Naive B cell (primary cell): Measurements from ENCODE around the gene GLS. TPM values are rescaled to one million over a fixed set of nuclear protein-coding genes. Genes with fewer than 3 reads are reported as not detected.
A peak's percentile ranks its signal among the peaks of the same experiment; 100 is the strongest.

Experiments
- ATAC-seq, 2 donors: fragments of 150-1000 bp; cut with Tn5 transposase; 2 replicates each; pipeline ENCODE4 v1.10.0; 2021; ENCODE audit warnings: low read depth in 2 of 2, mild to moderate bottlenecking in 2 of 2, moderate library complexity in 2 of 2
- DNase-seq: peaks from one replicate; pipeline ENCODE4 v3.0.0; 2022
- H3K27ac Mint-ChIP-seq, 6 donors: one replicate each; pipeline ENCODE4 v1.8.0; 2020 to 2022; ENCODE audit warnings: mild to moderate bottlenecking in 6 of 6, mixed read lengths in 6 of 6, moderate library complexity in 5 of 6, inconsistent platforms in 2 of 6
- H3K27me3 Mint-ChIP-seq, 3 donors: one replicate each; pipeline ENCODE4 v1.8.0; 2021 to 2022; ENCODE audit warnings: mixed read lengths in 3 of 3, mild to moderate bottlenecking in 1 of 3
- H3K36me3 Mint-ChIP-seq, 2 donors: one replicate each; pipeline ENCODE4 v1.8.0; 2020 to 2022; ENCODE audit warnings: mixed read lengths in 2 of 2, inconsistent platforms in 1 of 2, mild to moderate bottlenecking in 1 of 2
- H3K4me1 Mint-ChIP-seq, 3 donors: one replicate each; pipeline ENCODE4 v1.8.0; 2020 to 2022; ENCODE audit warnings: mixed read lengths in 3 of 3, inconsistent platforms in 1 of 3, mild to moderate bottlenecking in 1 of 3, moderate library complexity in 1 of 3
- H3K4me3 Mint-ChIP-seq, 8 donors: one replicate each; pipeline ENCODE4 v1.8.0; 2020 to 2022; ENCODE audit warnings: mild to moderate bottlenecking in 8 of 8, mixed read lengths in 8 of 8, moderate library complexity in 8 of 8, inconsistent platforms in 2 of 8
- H3K9me3 Mint-ChIP-seq, 7 donors: one replicate each; pipeline ENCODE4 v1.8.0; 2020 to 2022; ENCODE audit warnings: mixed read lengths in 7 of 7, mild to moderate bottlenecking in 5 of 7, inconsistent platforms in 2 of 7, moderate library complexity in 1 of 7
- polyA plus RNA-seq, 6 donors: library from polyadenylated mRNA; unstranded; fragments of 300-500 nt; fragmentation: Illumina TruSeq; gene quantifications; one replicate each; pipeline ENCODE4 v1.2.3, GENCODE V29; 2021; ENCODE audit warnings: low read depth in 6 of 6

The GLS gene
- polyA plus RNA-seq, 6 donors from 2014 or later = 15.6 to 48.3 (median 40.0) TPM

GRCh38 chr2:190974629-190975361 lies 94.2 kb downstream of the GLS start:
- Mint-ChIP-seq H3K4me1 (peaks cover under 1 to 5% (median 2%) of the 10 kb centered on the region in 3 donors), H3K9me3 (no peaks in the 10 kb centered on the region), H3K36me3 (peaks cover 24 to 44% of the 10 kb centered on the region in 2 donors), H3K27ac (peak overlapping the region in 3 of 6 donors; percentile 26 to 91 (median 30)), H3K27me3 (no peaks in the 10 kb centered on the region), H3K4me3 (no peak overlapping the region)
- ATAC-seq (no peak), DNase-seq (no peak)

- Mint-ChIP-seq H3K27me3 (no peaks in the 10 kb centered on the region), H3K27ac (peak overlapping the region in 2 of 6 donors; percentile 24 to 42), H3K4me1 (peaks cover 18 to 22% (median 18%) of the 10 kb centered on the region in 3 donors), H3K36me3 (peaks cover 41 to 51% of the 10 kb centered on the region in 2 donors), H3K9me3 (no peaks in the 10 kb centered on the region), H3K4me3 (no peak overlapping the region)
- DNase-seq = no peak
- ATAC-seq = no peak
Observed at GRCh38 chr2:190976521-190976920, 95.9 kb downstream of the GLS start.

GRCh38 chr2:190977505-190977904 lies 96.9 kb downstream of the GLS start:
- Mint-ChIP-seq H3K27ac (peak overlapping the region in 3 of 6 donors; percentile 12 to 49 (median 24)), H3K9me3 (no peaks in the 10 kb centered on the region), H3K4me1 (peaks cover 21 to 29% (median 27%) of the 10 kb centered on the region in 3 donors), H3K36me3 (peaks cover 51 to 60% of the 10 kb centered on the region in 2 donors), H3K27me3 (no peaks in the 10 kb centered on the region), H3K4me3 (no peak overlapping the region)
- no peak for DNase-seq
- no peak for ATAC-seq

- Mint-ChIP-seq H3K9me3 (no peaks in the 10 kb centered on the region), H3K27ac (peak overlapping the region in 3 of 6 donors; percentile 10 to 33 (median 12)), H3K27me3 (no peaks in the 10 kb centered on the region), H3K4me3 (no peak overlapping the region), H3K36me3 (peaks cover 52 to 66% of the 10 kb centered on the region in 2 donors), H3K4me1 (peaks cover 21 to 29% (median 28%) of the 10 kb centered on the region in 3 donors)
- DNase-seq = no peak
- ATAC-seq = no peak
Observed at GRCh38 chr2:190978389-190979053, 97.9 kb downstream of the GLS start.

GRCh38 chr2:190979906-190980629 lies 99.4 kb downstream of the GLS start:
- Mint-ChIP-seq H3K27ac (peak overlapping the region; percentile 84 to 98 (median 94)), H3K36me3 (peaks cover 49 to 63% of the 10 kb centered on the region in 2 donors), H3K4me1 (peaks cover 21 to 29% (median 28%) of the 10 kb centered on the region in 3 donors), H3K4me3 (peak overlapping the region in 7 of 8 donors; percentile 43 to 87 (median 61)), H3K9me3 (no peaks in the 10 kb centered on the region), H3K27me3 (no peaks in the 10 kb centered on the region)
- DNase-seq = peak; percentile 11
- peak; percentile 58 to 76 for ATAC-seq

GRCh38 chr2:190980630-190981209 lies 100.1 kb downstream of the GLS start:
- H3K4me1 Mint-ChIP-seq = peaks cover 21 to 29% (median 28%) of the 10 kb centered on the region in 3 donors
- ATAC-seq (peak; percentile 21 to 27), DNase-seq (no peak)
- peak overlapping the region in 7 of 8 donors; percentile 43 to 87 (median 61) for H3K4me3 Mint-ChIP-seq
- peak overlapping the region; percentile 87 to 98 (median 94) for H3K27ac Mint-ChIP-seq
- no peaks in the 10 kb centered on the region for H3K27me3 Mint-ChIP-seq
- no peaks in the 10 kb centered on the region for H3K9me3 Mint-ChIP-seq
- H3K36me3 Mint-ChIP-seq = peaks cover 49 to 67% of the 10 kb centered on the region in 2 donors

GRCh38 chr2:190981333-190981732 lies 100.7 kb downstream of the GLS start:
- Mint-ChIP-seq H3K4me1 (peaks cover 21 to 29% (median 28%) of the 10 kb centered on the region in 3 donors), H3K27ac (peak overlapping the region in 5 of 6 donors; percentile 53 to 98 (median 87)), H3K4me3 (peak overlapping the region in 1 of 8 donors; percentile 15), H3K36me3 (peaks cover 55 to 67% of the 10 kb centered on the region in 2 donors), H3K27me3 (no peaks in the 10 kb centered on the region), H3K9me3 (no peaks in the 10 kb centered on the region)
- DNase-seq (no peak), ATAC-seq (no peak)

- Mint-ChIP-seq H3K4me3 (no peak overlapping the region), H3K27me3 (no peaks in the 10 kb centered on the region), H3K27ac (peak overlapping the region in 4 of 6 donors; percentile 32 to 91 (median 76)), H3K9me3 (no peaks in the 10 kb centered on the region), H3K36me3 (peaks cover 56 to 67% of the 10 kb centered on the region in 2 donors), H3K4me1 (peaks cover 21 to 29% (median 28%) of the 10 kb centered on the region in 3 donors)
- ATAC-seq (peak; percentile 27 to 32), DNase-seq (no peak)
Observed at GRCh38 chr2:190981733-190982132, 101.1 kb downstream of the GLS start.

- Mint-ChIP-seq H3K27ac (peak overlapping the region; percentile 35 to 91 (median 73)), H3K9me3 (no peaks in the 10 kb centered on the region), H3K4me3 (no peak overlapping the region), H3K36me3 (peaks cover 52 to 66% of the 10 kb centered on the region in 2 donors), H3K4me1 (peaks cover 21 to 29% (median 28%) of the 10 kb centered on the region in 3 donors), H3K27me3 (no peaks in the 10 kb centered on the region)
- DNase-seq (no peak), ATAC-seq (no peak)
Observed at GRCh38 chr2:190982262-190983034, 101.8 kb downstream of the GLS start.

GRCh38 chr2:190984595-190984994 lies 104.0 kb downstream of the GLS start:
- Mint-ChIP-seq H3K9me3 (no peaks in the 10 kb centered on the region), H3K4me1 (peaks cover 21 to 28% (median 26%) of the 10 kb centered on the region in 3 donors), H3K27ac (peak overlapping the region in 1 of 6 donors; percentile 76), H3K4me3 (no peak overlapping the region), H3K36me3 (peaks cover 45 to 46% of the 10 kb centered on the region in 2 donors), H3K27me3 (no peaks in the 10 kb centered on the region)
- ATAC-seq (no peak), DNase-seq (no peak)

GRCh38 chr2:190986221-190986953 lies 105.8 kb downstream of the GLS start:
- Mint-ChIP-seq H3K4me1 (peaks cover 4 to 11% (median 8%) of the 10 kb centered on the region in 3 donors), H3K36me3 (peaks cover 28 to 33% of the 10 kb centered on the region in 2 donors), H3K4me3 (peak overlapping the region in 1 of 8 donors; percentile 39), H3K27ac (peak overlapping the region in 4 of 6 donors; percentile 57 to 90 (median 68)), H3K9me3 (no peaks in the 10 kb centered on the region), H3K27me3 (no peaks in the 10 kb centered on the region)
- no peak for ATAC-seq
- no peak for DNase-seq

- DNase-seq (no peak), ATAC-seq (no peak)
- Mint-ChIP-seq H3K9me3 (no peaks in the 10 kb centered on the region), H3K4me1 (peaks cover 0 to 5% (median 2%) of the 10 kb centered on the region in 3 donors), H3K27ac (no peak overlapping the region), H3K27me3 (no peaks in the 10 kb centered on the region), H3K4me3 (no peak overlapping the region), H3K36me3 (peaks cover 21 to 27% of the 10 kb centered on the region in 2 donors)
Observed at GRCh38 chr2:190987116-190987515, 106.5 kb downstream of the GLS start.
